HG03432 (cell line): ENCODE measurements around the gene EPN3.

Source experiments
- ATAC-seq: cut with Tn5 transposase; IDR thresholded peaks from one replicate; pipeline ENCODE4 v1.9.1; 2021; ENCODE audit warnings: mild to moderate bottlenecking, moderate library complexity; ENCODE audit not compliant: unreplicated experiment

EPN3 gene

DNA sequence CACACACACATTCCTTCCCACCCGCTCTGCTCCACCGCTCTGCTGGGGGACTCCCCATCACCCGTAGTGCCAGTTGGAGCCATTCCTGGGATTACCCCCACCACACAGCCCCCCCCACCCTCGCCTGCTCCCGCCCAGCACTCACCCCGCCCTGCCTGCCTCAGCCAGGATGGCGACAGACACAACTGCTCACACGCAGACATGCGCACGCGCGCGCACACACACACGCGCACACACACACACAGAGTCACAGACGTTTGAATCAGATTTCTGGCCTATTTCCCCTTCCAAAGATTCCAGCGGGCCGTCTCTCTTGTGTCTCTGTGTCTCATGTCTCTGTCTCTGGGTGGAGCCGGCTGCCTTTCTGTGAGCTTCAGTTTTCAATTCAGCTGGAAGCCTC is 32.4 kb downstream of the EPN3 start:
- ATAC-seq: no peak

DNA sequence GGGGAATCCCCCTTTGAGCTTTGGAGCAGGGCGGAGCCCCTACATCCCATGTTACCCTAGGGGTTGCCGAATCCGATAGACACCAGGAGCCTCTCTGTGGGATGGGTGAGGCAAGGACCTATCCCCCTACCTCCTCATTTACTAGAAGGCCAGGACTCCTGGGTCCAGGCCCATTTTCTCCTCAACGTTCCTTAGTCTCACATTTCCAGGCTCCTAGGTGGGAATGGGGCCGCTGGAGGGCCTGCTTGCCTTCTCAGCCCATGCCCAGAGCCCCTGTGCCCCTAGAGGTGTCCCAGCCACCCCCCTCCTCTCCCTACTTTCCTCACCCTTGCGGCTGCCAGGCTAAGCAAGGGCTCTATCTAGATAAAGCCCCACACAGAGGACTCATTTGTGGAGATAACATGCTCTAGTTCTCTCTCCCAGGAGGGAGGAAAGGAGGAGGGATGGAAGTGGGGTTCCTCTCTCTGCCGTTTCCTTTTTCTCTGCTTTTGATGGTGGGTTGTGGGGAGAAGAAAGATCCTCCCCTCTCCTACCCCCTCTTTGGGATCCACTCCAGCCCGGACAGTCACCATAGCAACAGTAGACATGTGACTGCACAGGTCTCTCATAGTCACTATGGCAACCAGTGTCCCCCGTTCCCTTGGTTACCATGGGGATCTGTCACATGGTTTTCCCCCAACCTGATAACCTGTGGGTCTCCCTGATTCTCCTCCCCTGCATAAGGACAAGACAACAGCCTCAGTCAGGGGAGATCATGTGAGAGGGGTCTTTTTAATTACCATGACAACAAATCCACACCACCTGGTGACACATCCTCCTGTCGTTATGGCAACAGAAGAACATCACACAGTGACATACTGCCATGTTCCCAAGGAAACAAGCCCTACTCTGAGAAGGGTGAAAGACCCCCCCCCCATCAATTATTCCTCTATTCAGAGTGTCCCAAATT is 33.1 kb downstream of the EPN3 start:
- ATAC-seq: no peak

- no peak for ATAC-seq
These were observed 34.4 kb downstream of the EPN3 start for GRCh38 chr17:50566886-50567285.

- no peak for ATAC-seq
These were observed 36.1 kb downstream of the EPN3 start for GRCh38 chr17:50568659-50569058.

- no peak for ATAC-seq
These were observed 37.1 kb downstream of the EPN3 start for GRCh38 chr17:50569592-50569991.

- ATAC-seq: no peak
These were observed 37.5 kb downstream of the EPN3 start for GRCh38 chr17:50570032-50570431.

DNA sequence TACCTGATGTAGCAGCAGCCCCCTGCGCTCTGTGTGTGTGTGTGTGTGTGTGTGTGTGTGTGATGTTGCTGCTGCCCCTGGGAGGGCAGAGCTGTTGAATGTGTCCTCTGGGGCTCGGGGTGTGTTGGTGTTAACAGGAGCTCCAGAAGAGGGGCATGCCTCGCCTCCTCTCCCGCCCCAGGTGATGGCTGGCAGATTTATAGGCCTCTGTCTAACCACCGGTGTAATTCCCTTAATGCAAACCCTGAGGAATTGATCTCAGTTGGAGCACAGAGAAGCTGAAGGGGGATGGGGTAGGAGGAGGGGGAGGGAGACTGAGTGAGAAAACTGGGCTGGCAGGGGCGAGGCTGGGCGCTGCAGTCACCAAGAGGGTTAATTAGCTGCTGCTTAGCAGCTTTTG is 38.0 kb downstream of the EPN3 start:
- ATAC-seq: no peak

DNA sequence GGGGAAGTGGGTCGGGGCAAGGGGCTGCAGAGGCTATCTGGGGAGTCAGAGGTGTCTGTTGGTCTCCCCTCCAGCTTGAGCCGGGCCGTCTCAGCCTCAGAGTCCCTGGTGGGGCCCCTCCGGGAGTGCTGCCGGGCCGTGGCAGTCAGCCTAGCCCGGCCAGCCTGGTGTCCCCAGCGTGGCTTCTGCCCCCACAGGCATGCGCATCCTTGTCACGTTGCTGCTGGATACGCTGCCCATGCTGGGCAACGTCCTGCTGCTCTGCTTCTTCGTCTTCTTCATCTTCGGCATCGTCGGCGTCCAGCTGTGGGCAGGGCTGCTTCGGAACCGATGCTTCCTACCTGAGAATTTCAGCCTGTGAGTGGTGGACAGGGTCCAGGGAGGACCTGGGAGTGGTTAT is 39.1 kb downstream of the EPN3 start:
- ATAC-seq: no peak

- ATAC-seq: no peak
These were observed 40.0 kb downstream of the EPN3 start for GRCh38 chr17:50572541-50572940.

DNA sequence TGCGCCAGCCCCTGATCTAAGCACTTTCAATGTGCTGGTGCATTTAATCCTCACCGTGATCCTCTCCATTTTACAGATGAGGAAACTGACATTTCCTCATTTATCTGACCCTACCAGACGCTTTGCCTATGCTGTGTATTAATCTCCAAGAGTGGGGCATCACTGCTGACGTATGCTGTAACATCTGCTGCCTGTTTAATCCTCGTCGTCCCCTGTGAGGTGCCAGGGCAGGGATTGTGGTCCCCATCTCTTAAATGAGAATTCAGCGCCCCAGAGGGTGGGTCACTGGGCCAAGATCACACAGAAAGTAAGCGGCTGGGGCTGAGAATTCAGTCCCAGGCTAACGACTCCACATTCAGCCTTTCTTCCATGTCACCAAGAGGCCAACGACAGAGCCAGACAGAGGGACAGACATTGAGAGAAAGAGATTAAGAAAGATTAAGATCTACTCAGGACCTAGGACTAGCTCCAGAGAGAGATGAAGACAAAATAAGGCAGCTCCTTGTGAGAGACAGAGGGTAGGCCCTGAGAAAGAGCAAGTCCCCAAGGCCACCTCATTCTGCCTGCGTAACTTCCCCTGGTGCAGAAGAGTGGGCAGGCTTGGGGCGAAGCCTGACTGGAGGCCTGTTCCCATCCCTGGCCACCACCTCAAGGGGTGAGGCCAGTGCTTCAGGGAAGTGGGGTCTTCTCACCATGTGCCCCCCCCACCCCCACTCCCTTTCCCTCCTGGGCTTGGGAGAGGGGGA is 41.5 kb downstream of the EPN3 start:
- ATAC-seq: no peak

DNA sequence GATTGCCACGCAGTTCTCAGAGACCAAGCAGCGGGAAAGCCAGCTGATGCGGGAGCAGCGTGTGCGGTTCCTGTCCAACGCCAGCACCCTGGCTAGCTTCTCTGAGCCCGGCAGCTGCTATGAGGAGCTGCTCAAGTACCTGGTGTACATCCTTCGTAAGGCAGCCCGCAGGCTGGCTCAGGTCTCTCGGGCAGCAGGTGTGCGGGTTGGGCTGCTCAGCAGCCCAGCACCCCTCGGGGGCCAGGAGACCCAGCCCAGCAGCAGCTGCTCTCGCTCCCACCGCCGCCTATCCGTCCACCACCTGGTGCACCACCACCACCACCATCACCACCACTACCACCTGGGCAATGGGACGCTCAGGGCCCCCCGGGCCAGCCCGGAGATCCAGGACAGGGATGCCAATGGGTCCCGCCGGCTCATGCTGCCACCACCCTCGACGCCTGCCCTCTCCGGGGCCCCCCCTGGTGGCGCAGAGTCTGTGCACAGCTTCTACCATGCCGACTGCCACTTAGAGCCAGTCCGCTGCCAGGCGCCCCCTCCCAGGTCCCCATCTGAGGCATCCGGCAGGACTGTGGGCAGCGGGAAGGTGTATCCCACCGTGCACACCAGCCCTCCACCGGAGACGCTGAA is 43.2 kb downstream of the EPN3 start:
- no peak for ATAC-seq

GRCh38 chr17:50576864-50577263 is 44.3 kb downstream of the EPN3 start:
- ATAC-seq: no peak

- ATAC-seq: no peak
These were observed 45.0 kb downstream of the EPN3 start for GRCh38 chr17:50577451-50577954.

GRCh38 chr17:50578173-50578572 is 45.6 kb downstream of the EPN3 start:
- no peak for ATAC-seq

DNA sequence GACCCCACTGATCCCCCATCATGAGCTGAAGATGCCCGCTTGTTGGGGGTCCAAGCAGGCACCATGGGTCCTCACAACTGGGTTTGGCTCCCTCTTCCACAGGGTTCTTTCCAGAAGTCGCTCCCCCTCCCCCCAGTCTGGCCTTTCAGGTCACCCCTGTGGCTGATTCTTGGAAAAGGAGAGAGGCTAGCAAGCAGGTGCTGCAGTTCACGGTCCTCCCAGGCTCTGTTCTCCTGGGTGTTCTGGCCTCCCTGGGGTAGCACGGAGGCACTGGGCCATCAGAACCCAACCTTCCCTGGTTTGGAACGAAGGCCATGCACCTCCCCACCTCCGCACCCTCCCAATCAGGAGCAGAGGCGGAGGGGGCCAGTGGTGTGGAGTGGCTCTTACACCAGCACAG is 46.9 kb downstream of the EPN3 start:
- ATAC-seq: no peak

DNA sequence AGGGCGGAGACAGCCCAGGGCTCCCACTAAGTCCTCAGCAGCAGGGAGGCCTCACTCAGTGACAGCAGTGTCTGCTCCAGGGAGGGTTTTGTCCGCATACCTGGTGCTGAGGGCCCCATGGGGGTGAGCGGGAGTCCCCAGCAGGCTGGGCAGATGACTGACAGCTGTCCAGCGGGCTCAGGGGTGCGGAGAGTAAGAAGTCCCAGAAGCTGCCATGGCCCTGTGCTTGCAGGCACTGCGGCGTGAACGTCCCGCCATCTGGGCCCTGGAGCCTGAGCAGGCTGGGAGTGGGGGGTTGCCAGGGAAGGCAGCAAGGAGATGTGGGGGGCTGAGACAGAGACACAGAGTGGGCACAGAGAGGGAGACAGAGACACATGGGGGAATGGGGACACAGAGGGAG is 48.1 kb downstream of the EPN3 start:
- ATAC-seq: no peak

DNA sequence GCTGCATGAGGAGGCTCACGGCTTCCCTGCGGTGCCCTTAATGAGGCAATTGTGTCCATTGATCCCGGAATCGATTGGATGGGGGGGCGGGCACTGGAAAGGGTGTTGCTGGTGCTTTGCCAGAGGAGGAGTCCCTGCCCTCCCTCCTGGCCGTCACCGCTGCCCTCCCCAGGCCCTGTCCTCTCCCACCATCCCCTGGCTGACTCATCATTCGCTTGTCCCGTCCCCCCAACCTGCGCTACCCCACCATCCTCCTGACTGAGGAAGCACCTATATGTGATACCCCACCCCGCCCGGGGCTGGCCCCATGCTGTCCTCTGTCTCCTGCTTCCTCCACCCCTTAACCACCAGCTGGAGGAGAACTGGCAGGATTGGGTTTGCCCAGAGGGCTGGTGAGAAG is 48.8 kb downstream of the EPN3 start:
- no peak for ATAC-seq

DNA sequence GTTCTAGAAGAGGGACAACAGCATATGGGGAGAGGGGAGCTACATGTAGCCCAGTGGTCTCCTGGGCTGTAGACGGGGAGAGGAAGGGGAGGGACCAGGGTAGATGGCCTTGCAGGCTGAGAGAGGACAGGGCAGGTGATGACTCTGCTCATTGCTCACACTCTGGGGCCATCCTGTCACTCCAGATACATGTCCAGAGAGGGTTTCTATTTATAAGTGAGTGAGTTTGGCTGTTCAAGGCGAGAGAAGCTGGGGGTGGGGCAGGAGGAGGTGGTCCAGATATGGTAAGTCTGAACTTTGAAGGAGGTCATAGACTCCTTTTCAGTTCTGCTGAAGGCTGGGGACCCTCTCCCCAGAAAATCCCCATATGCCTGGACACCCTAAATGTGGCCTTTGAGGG is 50.2 kb downstream of the EPN3 start:
- no peak for ATAC-seq

GRCh38 chr17:50583641-50584040 is 51.1 kb downstream of the EPN3 start:
- no peak for ATAC-seq

GRCh38 chr17:50584116-50584515 is 51.6 kb downstream of the EPN3 start:
- ATAC-seq: no peak

DNA sequence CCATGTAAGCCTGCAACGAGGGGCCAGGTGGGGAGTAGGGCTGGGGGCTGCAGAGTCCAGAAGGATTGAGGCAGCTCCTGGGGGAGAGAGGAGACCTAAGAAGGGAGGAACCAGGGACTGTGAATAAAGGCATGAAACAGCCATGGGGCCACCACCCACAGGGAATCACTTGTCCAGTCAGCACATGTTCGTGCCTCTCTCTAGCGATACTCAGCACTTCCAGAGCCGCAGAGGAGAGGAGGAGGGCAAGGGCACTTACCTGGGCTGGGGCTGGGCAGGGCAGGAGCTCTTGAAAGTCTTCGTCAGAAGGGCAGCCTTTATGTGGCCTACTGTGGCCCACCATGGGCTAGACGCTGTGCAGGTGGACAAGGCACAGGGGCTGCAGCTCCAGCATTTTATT is 52.2 kb downstream of the EPN3 start:
- no peak for ATAC-seq

- no peak for ATAC-seq
These were observed 52.8 kb downstream of the EPN3 start for GRCh38 chr17:50585346-50585745.
